Measurements from ENCODE around the gene CAMK1D.

DNA sequence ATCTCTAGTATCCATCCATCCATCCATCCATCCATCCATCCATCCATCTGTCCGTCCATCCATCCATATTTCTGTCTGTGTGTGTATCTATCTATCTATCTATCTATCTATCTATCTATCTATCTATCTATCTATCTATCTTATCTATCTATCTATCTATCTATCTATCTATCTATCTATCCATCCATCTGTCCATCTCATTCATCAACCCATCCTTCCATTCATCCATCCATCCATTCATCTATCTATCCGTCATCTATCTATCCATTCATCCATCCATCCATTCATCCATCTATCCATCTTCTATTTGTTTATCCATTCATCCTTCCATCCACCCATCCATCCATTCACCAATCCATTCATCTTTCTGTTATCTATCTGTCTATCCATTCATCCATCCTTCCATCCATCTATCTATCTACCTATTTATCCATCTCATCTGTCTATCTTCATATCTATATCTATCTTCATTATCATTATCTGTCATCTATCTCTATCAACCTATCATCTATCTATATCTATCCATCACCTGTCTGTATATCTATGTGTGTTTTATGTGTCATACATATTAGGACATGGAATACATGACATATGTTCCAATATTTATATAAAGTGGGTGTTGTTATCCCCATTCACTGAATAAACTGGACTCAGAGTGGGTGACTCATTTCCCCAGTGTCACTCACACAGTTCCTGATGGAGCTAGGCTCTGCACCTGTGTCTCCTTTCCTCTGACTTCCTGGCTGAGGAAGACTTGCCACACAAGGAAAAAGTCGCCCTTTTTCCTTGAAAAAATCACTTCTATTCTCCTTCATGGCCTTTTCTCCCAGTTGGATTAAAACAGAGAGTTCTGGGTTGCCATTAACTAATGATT lies 452.1 kb downstream of the CAMK1D start:
- TF ChIP-seq, protein P1, sequence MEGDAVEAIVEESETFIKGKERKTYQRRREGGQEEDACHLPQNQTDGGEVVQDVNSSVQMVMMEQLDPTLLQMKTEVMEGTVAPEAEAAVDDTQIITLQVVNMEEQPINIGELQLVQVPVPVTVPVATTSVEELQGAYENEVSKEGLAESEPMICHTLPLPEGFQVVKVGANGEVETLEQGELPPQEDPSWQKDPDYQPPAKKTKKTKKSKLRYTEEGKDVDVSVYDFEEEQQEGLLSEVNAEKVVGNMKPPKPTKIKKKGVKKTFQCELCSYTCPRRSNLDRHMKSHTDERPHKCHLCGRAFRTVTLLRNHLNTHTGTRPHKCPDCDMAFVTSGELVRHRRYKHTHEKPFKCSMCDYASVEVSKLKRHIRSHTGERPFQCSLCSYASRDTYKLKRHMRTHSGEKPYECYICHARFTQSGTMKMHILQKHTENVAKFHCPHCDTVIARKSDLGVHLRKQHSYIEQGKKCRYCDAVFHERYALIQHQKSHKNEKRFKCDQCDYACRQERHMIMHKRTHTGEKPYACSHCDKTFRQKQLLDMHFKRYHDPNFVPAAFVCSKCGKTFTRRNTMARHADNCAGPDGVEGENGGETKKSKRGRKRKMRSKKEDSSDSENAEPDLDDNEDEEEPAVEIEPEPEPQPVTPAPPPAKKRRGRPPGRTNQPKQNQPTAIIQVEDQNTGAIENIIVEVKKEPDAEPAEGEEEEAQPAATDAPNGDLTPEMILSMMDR (IDR thresholded peaks at IDR 0.05), result no peak
- no peak for TF ChIP-seq POLR2AphosphoS5 (IDR thresholded peaks at IDR 0.05; ENCODE audit: insufficient read depth in 1 of 2, low read depth in 1 of 2)
